ENCODE measurements around the gene TEX48.
A peak's percentile ranks its signal among the peaks of the same experiment; 100 is the strongest.

The TEX48 gene, protein sequence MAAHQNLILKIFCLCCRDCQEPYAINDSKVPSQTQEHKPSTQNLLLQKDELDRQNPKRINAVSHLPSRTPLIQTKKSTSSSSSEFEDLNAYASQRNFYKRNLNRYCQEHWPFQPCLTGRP

DNA sequence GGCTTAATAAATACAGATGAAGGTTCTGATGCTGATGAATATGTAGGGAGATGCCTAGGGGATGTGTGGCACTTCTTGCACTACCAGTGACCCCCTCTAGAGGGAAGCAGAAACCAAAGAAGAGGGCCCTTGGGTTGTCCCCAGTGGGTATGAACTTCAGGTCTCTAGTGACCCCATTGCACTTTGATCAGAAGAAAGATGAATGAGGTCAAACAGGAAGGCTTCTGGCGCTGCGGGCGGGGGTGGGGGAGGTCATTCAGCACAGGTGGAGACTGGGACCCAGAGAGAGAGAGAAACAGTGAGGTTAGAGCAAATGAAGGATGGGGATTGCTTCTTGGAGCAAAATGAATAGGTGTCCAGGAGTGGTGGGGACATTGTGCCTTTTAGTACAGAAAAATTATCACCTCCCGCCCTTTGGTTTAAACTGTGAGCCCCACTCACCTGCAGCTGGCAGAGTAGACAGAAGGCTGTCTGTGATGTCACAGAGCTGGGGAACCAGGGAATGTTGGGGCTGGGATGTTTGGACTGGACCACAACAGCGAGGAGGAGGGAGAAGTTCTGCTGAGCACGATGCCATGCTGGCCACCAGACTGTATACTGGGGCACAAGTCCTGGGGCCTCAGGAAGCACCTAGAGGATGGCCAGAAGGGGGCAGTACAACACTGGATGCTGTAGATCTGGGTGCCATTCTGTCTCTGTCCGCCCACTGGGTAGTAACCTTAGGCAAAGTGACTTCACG is at the start of gene TEX48:
Gene TEX48 (minus strand): TSS at position 599 of the 739 bp plus-strand sequence. CDS start 10,469 bp downstream, outside the sequence.
- Histone ChIP-seq H3K27ac (ENCODE audit: poor library complexity, severe bottlenecking) (no peak within 1 kb of the TSS), H3K4me1 (ENCODE audit: insufficient read depth, poor library complexity, severe bottlenecking) (peaks cover 21% of the 10 kb centered on the region), H3K4me3 (ENCODE audit: severe bottlenecking) (no peak within 1 kb of the TSS), H3K27me3 (ENCODE audit: insufficient read depth, poor library complexity, severe bottlenecking) (no peaks in the 10 kb centered on the region), H3K9me3 (ENCODE audit: severe bottlenecking) (no peaks in the 10 kb centered on the region), H3K36me3 (ENCODE audit: low read depth) (no peaks in the 10 kb centered on the region)
- TF ChIP-seq, protein P1, sequence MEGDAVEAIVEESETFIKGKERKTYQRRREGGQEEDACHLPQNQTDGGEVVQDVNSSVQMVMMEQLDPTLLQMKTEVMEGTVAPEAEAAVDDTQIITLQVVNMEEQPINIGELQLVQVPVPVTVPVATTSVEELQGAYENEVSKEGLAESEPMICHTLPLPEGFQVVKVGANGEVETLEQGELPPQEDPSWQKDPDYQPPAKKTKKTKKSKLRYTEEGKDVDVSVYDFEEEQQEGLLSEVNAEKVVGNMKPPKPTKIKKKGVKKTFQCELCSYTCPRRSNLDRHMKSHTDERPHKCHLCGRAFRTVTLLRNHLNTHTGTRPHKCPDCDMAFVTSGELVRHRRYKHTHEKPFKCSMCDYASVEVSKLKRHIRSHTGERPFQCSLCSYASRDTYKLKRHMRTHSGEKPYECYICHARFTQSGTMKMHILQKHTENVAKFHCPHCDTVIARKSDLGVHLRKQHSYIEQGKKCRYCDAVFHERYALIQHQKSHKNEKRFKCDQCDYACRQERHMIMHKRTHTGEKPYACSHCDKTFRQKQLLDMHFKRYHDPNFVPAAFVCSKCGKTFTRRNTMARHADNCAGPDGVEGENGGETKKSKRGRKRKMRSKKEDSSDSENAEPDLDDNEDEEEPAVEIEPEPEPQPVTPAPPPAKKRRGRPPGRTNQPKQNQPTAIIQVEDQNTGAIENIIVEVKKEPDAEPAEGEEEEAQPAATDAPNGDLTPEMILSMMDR (IDR thresholded peaks at IDR 0.05; ENCODE audit: poor library complexity, severe bottlenecking): peak; percentile 84
- DNase-seq (ENCODE audit: low spot score) (peak; percentile 76), ATAC-seq (ENCODE audit: low read depth) (peak; percentile 67)

DNA sequence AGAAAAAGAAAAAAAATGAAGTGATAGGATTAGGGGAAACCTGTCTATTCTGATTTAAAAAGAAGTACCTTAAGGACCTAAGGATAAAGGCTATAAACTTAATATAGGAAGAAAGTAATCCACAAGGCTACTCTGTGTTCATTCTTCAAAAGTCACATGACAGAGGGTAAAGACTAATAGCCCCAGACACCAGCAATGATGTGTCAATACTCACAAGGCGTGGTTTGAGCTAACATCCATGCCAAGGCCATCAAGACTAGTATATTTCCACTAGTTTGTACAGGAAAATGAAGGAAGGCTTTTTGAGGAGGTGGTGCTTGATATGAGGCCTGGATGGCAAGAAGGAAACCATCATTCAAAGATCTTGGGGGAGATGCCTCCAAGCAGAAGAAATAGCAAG is 49.7 kb upstream of the TEX48 start:
- H3K4me3 ChIP-seq (ENCODE audit: severe bottlenecking): no peak overlapping the region
- H3K36me3 ChIP-seq (ENCODE audit: low read depth): no peaks in the 10 kb centered on the region
- no peak for DNase-seq (ENCODE audit: low spot score)
- peaks cover 44% of the 10 kb centered on the region for H3K4me1 ChIP-seq (ENCODE audit: insufficient read depth, poor library complexity, severe bottlenecking)
- ATAC-seq (ENCODE audit: low read depth): no peak
- H3K27me3 ChIP-seq (ENCODE audit: insufficient read depth, poor library complexity, severe bottlenecking): no peaks in the 10 kb centered on the region
- H3K9me3 ChIP-seq (ENCODE audit: severe bottlenecking): no peaks in the 10 kb centered on the region
- TF ChIP-seq, protein P1 (IDR thresholded peaks at IDR 0.05; ENCODE audit: poor library complexity, severe bottlenecking): no peak
- H3K27ac ChIP-seq (ENCODE audit: poor library complexity, severe bottlenecking): peak overlapping the region; percentile 93

DNA sequence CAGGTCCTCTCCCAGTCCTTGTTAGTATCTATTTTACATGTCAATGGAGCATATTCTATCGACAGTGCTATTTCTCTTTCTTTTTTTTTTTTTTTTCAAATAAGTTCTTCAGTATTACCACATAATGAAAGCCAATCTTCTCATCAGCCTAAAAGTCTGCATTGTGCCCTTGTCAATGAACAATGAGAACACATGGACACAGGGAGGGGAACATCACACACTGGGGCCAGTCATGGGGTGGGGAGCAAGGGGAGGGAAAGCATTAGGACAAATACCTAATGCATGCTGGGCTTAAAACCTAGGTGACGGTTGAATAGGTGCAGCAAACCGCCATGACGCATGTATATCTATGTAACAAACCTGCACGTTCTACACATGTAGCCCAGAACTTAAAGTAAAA is 47.7 kb upstream of the TEX48 start:
- Histone ChIP-seq H3K27me3 (ENCODE audit: insufficient read depth, poor library complexity, severe bottlenecking) (no peaks in the 10 kb centered on the region), H3K36me3 (ENCODE audit: low read depth) (no peaks in the 10 kb centered on the region), H3K4me3 (ENCODE audit: severe bottlenecking) (no peak overlapping the region), H3K27ac (ENCODE audit: poor library complexity, severe bottlenecking) (no peak overlapping the region), H3K9me3 (ENCODE audit: severe bottlenecking) (no peaks in the 10 kb centered on the region), H3K4me1 (ENCODE audit: insufficient read depth, poor library complexity, severe bottlenecking) (peaks cover 29% of the 10 kb centered on the region)
- ATAC-seq (ENCODE audit: low read depth) (no peak), DNase-seq (ENCODE audit: low spot score) (no peak)
- TF ChIP-seq, protein P1 (IDR thresholded peaks at IDR 0.05; ENCODE audit: poor library complexity, severe bottlenecking): no peak

DNA sequence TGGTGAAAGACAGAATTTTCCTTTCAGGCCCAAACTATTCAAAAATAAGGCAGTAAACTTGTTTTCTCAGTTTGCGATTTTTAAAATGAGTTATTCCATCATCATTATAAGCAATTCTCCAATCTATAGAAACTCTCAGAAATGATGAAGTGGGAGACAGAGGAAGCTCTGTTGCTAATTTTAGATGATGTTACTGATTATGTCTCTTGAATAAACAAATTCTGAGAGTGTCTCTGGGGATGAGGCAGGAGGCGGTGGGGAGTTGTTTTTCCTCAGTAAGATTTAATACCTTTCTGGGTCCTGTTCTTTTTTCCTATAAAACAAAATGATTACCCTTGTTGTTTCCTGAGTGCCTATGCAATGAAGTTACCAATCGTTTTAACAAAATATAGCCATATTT is 43.9 kb upstream of the TEX48 start:
- TF ChIP-seq, protein P1 (IDR thresholded peaks at IDR 0.05; ENCODE audit: poor library complexity, severe bottlenecking): no peak
- Histone ChIP-seq H3K4me3 (ENCODE audit: severe bottlenecking) (no peak overlapping the region), H3K4me1 (ENCODE audit: insufficient read depth, poor library complexity, severe bottlenecking) (peaks cover 12% of the 10 kb centered on the region), H3K27ac (ENCODE audit: poor library complexity, severe bottlenecking) (no peak overlapping the region), H3K9me3 (ENCODE audit: severe bottlenecking) (no peaks in the 10 kb centered on the region), H3K27me3 (ENCODE audit: insufficient read depth, poor library complexity, severe bottlenecking) (no peaks in the 10 kb centered on the region), H3K36me3 (ENCODE audit: low read depth) (no peaks in the 10 kb centered on the region)
- no peak for DNase-seq (ENCODE audit: low spot score)
- ATAC-seq (ENCODE audit: low read depth): no peak

DNA sequence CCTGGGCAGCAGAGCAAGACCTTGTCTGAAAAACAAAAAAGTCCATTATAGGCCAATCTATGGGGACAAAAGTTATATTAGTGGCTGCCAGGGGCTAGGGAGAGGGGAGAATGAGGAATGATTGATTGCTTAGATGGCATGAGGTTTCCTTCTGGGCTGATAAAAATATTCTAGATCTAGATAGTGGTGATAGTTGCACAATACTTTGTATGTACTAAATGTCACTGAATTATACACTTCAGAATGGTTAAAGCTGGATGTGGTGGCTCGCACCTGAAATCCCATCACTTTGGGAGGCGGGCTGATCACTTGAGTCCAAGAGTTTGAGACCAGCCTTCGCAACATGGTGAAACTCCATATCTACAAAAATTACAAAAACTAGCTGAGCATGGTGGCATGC is 42.8 kb upstream of the TEX48 start:
- DNase-seq (ENCODE audit: low spot score) (no peak), ATAC-seq (ENCODE audit: low read depth) (no peak)
- TF ChIP-seq, protein P1 (IDR thresholded peaks at IDR 0.05; ENCODE audit: poor library complexity, severe bottlenecking): no peak
- H3K36me3 ChIP-seq (ENCODE audit: low read depth): no peaks in the 10 kb centered on the region
- H3K4me1 ChIP-seq (ENCODE audit: insufficient read depth, poor library complexity, severe bottlenecking): peaks cover 17% of the 10 kb centered on the region
- no peak overlapping the region for H3K4me3 ChIP-seq (ENCODE audit: severe bottlenecking)
- no peak overlapping the region for H3K27ac ChIP-seq (ENCODE audit: poor library complexity, severe bottlenecking)
- H3K27me3 ChIP-seq (ENCODE audit: insufficient read depth, poor library complexity, severe bottlenecking): no peaks in the 10 kb centered on the region
- no peaks in the 10 kb centered on the region for H3K9me3 ChIP-seq (ENCODE audit: severe bottlenecking)
